Activated T-cell treated with anti-CD3 and anti-CD28 coated beads, Interleukin-2, amount 50 U/mL, for 1 hour (primary cell): ENCODE measurements around the gene DDX1.

ENCODE experiments used
- DNase-seq: peaks from one replicate; pipeline ENCODE4 v3.0.0-alpha.2; 2020

DDX1 gene

DNA sequence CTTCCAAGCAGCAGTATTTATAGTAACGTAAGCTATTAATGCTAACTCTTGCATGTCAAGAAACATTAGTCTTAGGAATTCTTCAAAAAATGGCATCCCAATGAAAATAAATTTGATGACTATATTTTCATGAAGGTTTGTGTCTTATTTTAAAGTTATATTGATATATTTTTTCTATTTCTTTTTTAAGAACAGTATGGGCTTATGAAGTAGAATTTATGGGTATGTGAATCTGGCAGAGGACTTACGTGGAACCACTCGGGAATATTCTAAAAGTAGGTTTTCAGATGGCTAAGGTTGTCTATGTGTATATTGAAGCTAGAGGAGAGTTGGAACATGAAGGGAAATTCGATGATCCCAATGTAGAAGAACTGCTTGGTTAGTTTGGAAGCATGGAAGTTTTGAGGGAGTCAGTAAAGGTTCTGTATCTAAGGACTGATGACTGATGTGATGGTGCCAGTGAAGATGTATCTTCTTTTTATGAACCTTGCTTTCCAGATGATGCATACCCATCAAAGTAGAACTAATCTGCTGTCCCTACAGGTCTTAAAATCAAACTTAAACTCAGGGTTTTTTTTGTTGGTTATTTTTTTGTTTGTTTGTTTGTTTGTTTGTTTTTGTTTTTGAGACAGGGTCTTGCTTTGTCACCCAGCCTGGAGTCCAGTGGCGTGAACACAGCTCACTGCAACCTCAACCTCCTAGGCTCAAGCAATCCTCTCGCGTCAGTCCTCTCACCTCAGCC, 39.5 kb downstream of the DDX1 start:
- no peak for DNase-seq

DNA sequence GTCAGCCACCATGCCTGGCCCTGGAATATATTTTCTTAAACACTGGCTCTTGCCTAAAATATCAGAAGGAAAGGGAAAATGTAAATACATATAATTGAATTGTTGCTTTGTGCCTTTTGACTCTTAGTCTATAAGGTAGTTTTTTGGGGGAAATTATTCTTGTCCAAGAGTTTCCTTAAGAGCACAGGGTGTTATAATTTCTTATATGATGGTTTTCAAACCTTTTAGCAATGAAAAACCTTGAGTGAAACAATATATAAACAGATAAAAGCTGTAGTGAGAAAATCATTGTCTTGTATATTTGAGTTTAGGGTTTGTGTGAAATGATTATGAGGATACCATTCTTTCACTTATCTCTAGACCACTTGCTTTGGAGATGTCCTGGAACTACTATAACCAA, 40.2 kb downstream of the DDX1 start:
- no peak for DNase-seq

GRCh38 chr2:15633043-15633970, 41.6 kb downstream of the DDX1 start:
- no peak for DNase-seq

DNA sequence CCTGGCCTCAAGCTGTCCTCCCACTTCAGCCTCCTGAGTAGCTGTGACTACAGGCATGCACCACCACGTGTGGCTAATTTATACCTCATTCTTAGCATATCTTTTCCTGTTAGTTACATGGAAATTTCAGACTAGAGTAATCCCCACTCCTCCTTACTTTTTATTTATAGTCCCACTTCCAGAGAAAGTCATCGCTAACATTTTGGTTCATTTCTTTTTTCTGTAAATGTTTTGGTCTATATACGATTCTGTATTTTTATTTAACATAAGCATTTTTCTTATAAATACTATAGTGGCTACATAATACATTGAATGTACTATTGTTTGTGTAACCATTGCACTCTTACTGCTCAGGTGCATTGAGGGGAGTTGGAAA, 42.3 kb downstream of the DDX1 start:
- DNase-seq = no peak

DNA sequence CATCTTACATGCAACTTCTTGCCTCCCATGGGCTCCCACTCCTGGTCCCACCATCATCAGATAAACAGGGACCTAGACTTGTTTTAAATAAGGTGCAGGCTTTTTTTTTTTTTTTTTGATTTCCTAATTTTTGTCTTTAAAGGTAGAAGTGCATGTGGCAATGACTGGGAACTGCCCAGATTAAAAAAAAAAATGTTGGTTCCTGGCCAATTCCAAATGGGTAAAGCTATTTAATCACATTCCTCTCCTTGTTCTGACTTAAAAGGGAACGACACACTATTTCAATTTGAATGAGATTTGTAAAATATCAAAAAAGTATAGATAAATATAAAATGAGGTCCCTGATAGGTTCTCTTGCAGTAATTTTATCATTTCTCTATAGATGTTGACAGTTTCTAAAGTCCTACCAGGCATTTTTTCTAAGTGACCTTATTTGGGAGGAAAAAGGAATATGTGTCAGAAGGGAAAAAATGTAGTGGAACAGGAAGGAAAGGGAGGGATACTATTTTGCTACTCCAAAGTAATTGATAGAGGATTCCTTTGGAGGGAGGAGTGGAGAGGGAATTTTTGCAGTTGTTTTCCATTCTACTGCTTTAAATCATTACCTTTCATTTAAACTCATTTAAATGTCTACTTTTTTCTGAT, 43.3 kb downstream of the DDX1 start:
- DNase-seq = no peak

DNA sequence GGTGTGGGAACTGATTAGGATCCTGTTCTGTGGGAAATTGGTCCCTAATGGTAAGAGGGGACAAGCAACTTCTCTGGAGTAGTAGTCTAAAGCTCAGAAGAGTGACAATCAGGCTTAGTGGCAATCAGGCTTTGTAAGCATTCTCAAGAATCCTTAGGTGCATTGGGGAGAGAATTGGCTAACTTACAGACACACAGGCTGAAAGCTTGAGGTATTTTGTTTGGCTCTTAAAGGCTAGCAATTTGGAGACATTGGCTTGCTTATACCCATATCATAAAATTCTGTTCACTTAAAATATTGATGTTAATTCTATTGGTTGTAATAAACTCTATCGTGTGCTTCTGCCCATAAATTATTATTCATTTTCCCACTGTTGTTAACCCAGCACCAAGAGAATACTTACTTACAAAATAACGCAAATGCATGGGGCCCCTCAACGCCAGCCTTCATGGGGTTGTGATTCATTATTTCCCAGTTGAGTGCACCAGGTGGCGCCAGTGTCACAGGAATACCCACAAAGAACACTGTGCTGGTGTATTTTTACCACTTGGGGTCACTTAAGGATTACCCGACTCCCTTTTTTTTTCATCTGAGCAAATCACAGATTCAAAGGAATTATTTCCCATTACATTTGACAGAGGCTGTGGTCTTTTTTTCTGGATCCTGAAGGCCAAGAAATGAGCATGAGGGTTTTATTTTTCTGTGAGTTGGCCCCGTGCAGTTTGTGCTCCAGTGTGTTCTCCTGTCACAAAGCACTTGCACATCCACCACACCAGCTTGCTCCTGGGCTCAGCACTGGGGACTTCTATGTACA, 45.5 kb downstream of the DDX1 start:
- peak; percentile 62 for DNase-seq

DNA sequence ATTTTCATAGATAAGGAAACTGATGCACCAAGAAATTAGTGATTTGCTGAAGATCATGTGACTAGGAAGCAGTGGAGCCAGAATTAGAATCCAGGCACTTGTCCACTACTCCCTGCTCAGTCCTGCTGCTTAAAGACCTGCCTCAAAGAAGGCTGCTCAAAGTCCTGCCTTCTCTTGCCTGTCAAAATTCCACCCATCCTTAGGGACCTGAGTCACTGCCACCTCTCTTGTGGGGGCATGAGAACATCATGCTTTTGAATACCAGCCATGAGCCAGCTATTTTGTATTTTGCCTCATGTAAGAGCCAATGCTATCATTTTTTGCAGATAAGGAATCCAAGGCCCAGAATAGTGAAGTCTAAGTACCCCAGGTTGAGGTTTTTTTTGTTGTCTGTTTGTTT, 47.1 kb downstream of the DDX1 start:
- DNase-seq = no peak

GRCh38 chr2:15639323-15640251, 47.9 kb downstream of the DDX1 start:
- DNase-seq = no peak

GRCh38 chr2:15640261-15640711, 48.6 kb downstream of the DDX1 start:
- DNase-seq = no peak

DNA sequence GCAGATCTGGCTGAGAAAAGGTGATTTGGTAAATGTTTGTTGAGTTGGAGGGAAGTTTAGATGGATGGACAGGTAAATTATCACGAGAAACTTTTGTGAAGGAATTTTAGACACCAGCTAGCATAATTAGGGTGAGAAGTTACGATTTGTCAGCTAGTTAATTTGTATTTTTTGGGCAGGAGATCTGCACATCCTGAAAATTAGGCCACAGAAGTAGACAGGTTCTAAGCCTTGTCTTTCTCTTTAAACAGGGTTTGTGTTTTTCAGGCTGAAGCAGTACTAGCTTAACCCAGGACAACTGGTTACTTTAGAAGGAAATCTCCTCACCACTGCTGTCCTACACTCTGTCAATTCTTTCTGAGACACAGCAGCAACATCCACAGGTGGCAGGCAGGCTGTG, 49.1 kb downstream of the DDX1 start:
- no peak for DNase-seq

GRCh38 chr2:15641530-15641982, 49.9 kb downstream of the DDX1 start:
- no peak for DNase-seq

GRCh38 chr2:15642011-15642814, 50.5 kb downstream of the DDX1 start:
- DNase-seq = no peak

DNA sequence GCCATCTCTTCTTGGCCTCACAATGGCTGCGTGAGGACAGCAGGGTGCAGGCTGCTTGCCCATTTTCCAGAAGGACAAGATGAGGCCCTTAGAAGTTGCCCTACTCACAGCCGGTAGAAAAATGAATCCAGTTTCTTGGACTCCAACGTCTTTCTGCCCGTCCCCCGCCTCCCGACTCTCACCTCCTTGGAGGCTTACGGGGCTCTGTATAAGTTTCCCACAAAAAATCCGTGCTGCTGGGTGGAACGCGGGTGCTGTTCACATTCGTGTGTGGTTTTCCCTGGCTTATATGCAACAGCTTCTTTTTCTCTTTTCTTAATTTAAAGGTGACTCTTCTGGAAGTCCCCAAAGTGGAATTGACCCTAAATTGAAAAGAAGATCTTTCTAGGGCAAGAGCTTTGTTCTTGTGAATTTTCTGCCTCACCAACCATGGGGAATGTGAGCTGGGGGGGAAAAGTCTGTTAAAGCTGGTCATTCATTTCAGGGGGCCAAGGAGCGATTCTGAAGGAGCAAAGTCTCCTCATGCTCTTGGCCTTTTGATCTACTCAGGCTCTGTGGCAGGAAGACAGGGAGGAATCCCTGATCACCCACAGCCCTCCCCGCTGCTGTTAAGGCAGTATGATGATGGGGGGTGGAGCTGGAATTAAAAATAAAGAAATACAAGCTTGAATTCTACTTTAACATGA, 51.3 kb downstream of the DDX1 start:
- DNase-seq = no peak

DNA sequence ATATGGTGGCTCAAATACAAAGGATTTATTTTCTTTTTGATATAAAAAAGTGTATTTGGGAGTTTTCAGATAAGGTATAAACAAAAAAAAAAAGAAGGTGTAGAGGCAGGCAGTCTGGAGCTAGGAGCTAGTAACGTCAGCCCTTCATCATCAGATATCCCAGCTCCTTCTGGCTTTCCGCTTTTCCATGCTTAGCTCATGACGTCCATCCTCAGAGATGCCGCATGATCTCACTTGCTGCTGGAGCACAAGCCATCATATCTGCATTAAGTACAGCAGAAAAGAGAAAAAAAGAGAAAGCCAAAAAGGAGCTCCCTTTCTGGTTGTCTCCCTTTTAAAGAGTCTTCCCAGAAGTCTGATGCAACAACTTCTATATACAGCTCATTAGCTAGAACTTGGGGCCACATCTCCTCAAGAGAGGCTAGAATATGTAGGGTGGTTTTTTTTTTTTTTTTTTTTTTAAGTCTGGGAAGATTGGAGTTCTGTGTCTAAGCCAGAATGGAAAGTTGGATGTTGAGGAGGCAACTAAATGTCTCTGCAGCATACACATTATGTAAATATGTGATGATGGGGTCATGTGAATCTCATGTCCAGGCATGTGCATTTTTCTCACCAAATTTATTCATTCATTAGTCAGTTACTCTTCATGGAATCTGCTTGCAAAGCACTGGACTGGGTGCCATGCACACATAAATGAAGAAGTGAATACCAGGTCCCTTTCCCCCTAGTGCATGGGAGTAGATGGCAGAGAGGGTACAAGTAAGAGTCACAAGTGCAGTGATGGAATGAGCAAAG, 52.3 kb downstream of the DDX1 start:
- no peak for DNase-seq

DNA sequence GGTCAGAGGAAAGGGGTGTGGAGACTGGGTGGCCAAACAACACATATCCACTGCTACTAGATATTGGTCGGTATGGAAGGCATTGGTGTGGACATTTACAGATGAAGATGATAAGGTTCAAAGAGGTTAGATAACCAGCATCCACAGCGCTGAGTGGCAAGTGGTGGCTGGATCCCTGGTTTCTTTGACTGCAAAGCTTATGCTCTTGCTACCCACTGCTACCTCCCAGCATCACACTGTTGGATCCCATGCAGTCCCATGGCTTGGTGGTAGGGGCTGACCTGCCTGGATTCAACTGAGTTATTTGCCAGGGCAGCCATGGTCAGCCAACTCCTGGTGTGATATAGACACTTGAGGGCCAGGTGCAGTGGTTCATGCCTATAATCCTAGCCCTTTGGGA, 53.6 kb downstream of the DDX1 start:
- DNase-seq = no peak

DNA sequence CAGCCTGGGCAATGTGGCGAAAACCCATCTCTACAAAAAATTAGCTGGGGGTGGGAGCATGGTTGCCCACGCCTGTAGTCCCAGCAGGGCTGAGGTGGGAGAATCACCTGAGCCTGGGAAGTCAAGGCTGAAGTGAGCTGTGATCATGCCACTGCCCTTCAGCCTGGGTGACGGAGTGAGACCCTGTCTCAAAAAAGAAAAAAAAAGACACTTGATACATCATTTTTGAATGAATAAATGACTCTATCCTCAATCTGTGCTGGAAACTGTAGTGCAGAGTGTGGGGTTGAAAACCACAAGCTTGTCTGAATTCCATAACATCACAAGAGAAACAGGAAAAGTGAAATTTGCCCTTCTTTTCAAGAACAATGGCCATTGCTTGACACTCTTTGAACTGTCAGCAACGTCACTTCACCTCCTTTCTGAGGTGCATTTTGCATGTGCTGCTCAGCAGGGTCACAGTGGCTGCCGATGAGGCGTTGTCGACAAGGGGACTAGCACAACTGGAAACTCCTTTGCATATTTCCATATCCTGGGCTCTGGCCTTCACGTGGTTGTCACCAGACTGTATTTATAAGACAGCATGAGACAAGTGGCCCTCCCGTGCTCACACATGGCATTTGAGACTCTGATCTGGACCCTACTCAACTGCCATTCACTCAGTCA, 54.2 kb downstream of the DDX1 start:
- no peak for DNase-seq

GRCh38 chr2:15646661-15647060, 55.0 kb downstream of the DDX1 start:
- DNase-seq = no peak
